Breast epithelium (tissue), 4 donors: ENCODE results near the gene TMEM131. TPM values are rescaled to one million over a fixed set of nuclear protein-coding genes. Genes with fewer than 3 reads are reported as not detected.

Experiments
- DNase-seq, 2 donors: peaks; one replicate each; pipeline ENCODE4 v3.0.0-alpha.2; 2019; ENCODE audit warnings: low spot score in 2 of 2
- H3K27ac ChIP-seq, 2 donors: fragments of 200-600 bp; sonication (generic) in 1 of 2; one replicate each; pipeline ENCODE4 v1.5.1; 2016 to 2019; ENCODE audit warnings: mild to moderate bottlenecking in 1 of 2
- H3K27me3 ChIP-seq, 2 donors: fragments of 200-600 bp; sonication (generic) in 1 of 2; one replicate each; pipeline versions ENCODE4 v1.5.1 to v1.6.0; 2017 to 2019; ENCODE audit warnings: control low read depth in 1 of 2, mild to moderate bottlenecking in 1 of 2
- H3K36me3 ChIP-seq: fragments of 200-600 bp; one replicate; pipeline ENCODE4 v1.5.1; 2019
- H3K4me1 ChIP-seq, 2 donors: fragments of 200-600 bp; sonication (generic); one replicate each; pipeline ENCODE4 v1.5.1; 2016 to 2019; ENCODE audit warnings: control low read depth in 1 of 2
- H3K4me3 ChIP-seq, 3 donors: fragments of 200-600 bp; sonication (generic); 1 replicate in 2 of 3; 2 replicates in 1 of 3; pipeline ENCODE4 v1.5.1; 2016 to 2019; ENCODE audit warnings: mild to moderate bottlenecking in 3 of 3, moderate library complexity in 2 of 3
- H3K9me3 ChIP-seq, 2 donors: fragments of 200-600 bp; sonication (generic) in 1 of 2; one replicate each; pipeline ENCODE4 v1.5.1; 2016 to 2019; ENCODE audit warnings: control low read depth in 1 of 2
- CTCF ChIP-seq, 3 donors: fragments of 450-650 bp; IDR thresholded peaks; one replicate each; pipeline ENCODE4 v1.5.1; 2016 to 2017; ENCODE audit warnings: antibody characterized with exemption in 3 of 3, mild to moderate bottlenecking in 3 of 3, moderate library complexity in 3 of 3
- POLR2A ChIP-seq: fragments of 450-650 bp; IDR thresholded peaks from one replicate; pipeline ENCODE4 v1.6.1; 2016; ENCODE audit warnings: antibody characterized with exemption, mild to moderate bottlenecking, moderate library complexity
- POLR2AphosphoS5 ChIP-seq, 3 donors: sonication (generic); formaldehyde crosslinking; IDR thresholded peaks; one replicate each; pipeline ENCODE4 v1.6.1; 2017; ENCODE audit warnings: antibody characterized with exemption in 3 of 3
- intact Hi-C: fragments of 100-400 bp; cut with DNase I; formaldehyde crosslinking; loops from one replicate; pipeline ENCODE4 v1.15.1; 2023; ENCODE audit warnings: low total_unique reads
- total RNA-seq, 3 donors: library from RNA; depleted of rRNA; stranded (reverse); fragments of >200 nt; gene quantifications; one replicate each; pipeline ENCODE4 v1.1.0, GENCODE V29; 2016

The TMEM131 gene
- total RNA-seq, 3 donors from 2014 or later, result 30.6 to 47.4 (median 41.3) TPM

GRCh38 chr2:97723156-97724072 is 272.3 kb downstream of the TMEM131 start:
- intact Hi-C loops, result no loop called here
- no peaks in the 10 kb centered on the region for H3K4me1 ChIP-seq
- TF ChIP-seq CTCF (IDR thresholded peaks at IDR 0.05) (no peak), POLR2A (no peak), POLR2AphosphoS5 (IDR thresholded peaks at IDR 0.05) (no peak)
- H3K27ac ChIP-seq, result no peak overlapping the region
- no peaks in the 10 kb centered on the region for H3K36me3 ChIP-seq
- no peak overlapping the region for H3K4me3 ChIP-seq
- H3K9me3 ChIP-seq, result peaks cover 0 to 2% of the 10 kb centered on the region in 2 donors
- peaks cover 0 to 4% of the 10 kb centered on the region in 2 donors for H3K27me3 ChIP-seq
- no peak for DNase-seq

- no peak for TF ChIP-seq POLR2AphosphoS5 (IDR thresholded peaks at IDR 0.05)
- TF ChIP-seq POLR2A, result no peak
- no peak for TF ChIP-seq CTCF (IDR thresholded peaks at IDR 0.05)
- intact Hi-C loops, result no loop called here
- Histone ChIP-seq H3K36me3 (no peaks in the 10 kb centered on the region), H3K27ac (no peak overlapping the region), H3K4me1 (no peaks in the 10 kb centered on the region), H3K9me3 (peaks cover 0 to 2% of the 10 kb centered on the region in 2 donors), H3K27me3 (peaks cover 0 to 4% of the 10 kb centered on the region in 2 donors), H3K4me3 (no peak overlapping the region)
- no peak for DNase-seq
Observed at GRCh38 chr2:97722227-97722626, 273.5 kb downstream of the TMEM131 start.

- peaks cover 0 to 4% of the 10 kb centered on the region in 2 donors for H3K27me3 ChIP-seq
- no peaks in the 10 kb centered on the region for H3K36me3 ChIP-seq
- no peak overlapping the region for H3K27ac ChIP-seq
- H3K4me3 ChIP-seq, result no peak overlapping the region
- TF ChIP-seq CTCF (IDR thresholded peaks at IDR 0.05), result no peak
- no peak for TF ChIP-seq POLR2A
- no peak for TF ChIP-seq POLR2AphosphoS5 (IDR thresholded peaks at IDR 0.05)
- H3K4me1 ChIP-seq, result no peaks in the 10 kb centered on the region
- intact Hi-C loops, result no loop called here
- H3K9me3 ChIP-seq, result peaks cover 0 to 2% of the 10 kb centered on the region in 2 donors
- DNase-seq, result no peak
Observed at GRCh38 chr2:97720746-97721145, 275.0 kb downstream of the TMEM131 start.

- no peaks in the 10 kb centered on the region for H3K4me1 ChIP-seq
- TF ChIP-seq CTCF (IDR thresholded peaks at IDR 0.05) (no peak), POLR2AphosphoS5 (IDR thresholded peaks at IDR 0.05) (no peak)
- H3K9me3 ChIP-seq, result peaks cover 0 to 2% of the 10 kb centered on the region in 2 donors
- no peak overlapping the region for H3K4me3 ChIP-seq
- H3K36me3 ChIP-seq, result no peaks in the 10 kb centered on the region
- no peak for DNase-seq
- H3K27me3 ChIP-seq, result peaks cover 0 to 4% of the 10 kb centered on the region in 2 donors
- intact Hi-C loops, result no loop called here
- H3K27ac ChIP-seq, result no peak overlapping the region
Observed at GRCh38 chr2:97719362-97720155, 276.2 kb downstream of the TMEM131 start.

GRCh38 chr2:97718942-97719341 is 276.8 kb downstream of the TMEM131 start:
- TF ChIP-seq POLR2AphosphoS5 (IDR thresholded peaks at IDR 0.05) (no peak), POLR2A (no peak), CTCF (IDR thresholded peaks at IDR 0.05) (no peak)
- H3K9me3 ChIP-seq, result no peaks in the 10 kb centered on the region
- H3K27me3 ChIP-seq, result peaks cover 0 to under 1% of the 10 kb centered on the region in 2 donors
- intact Hi-C loops, result no loop called here
- H3K4me1 ChIP-seq, result no peaks in the 10 kb centered on the region
- DNase-seq, result no peak
- H3K27ac ChIP-seq, result no peak overlapping the region
- no peak overlapping the region for H3K4me3 ChIP-seq
- no peaks in the 10 kb centered on the region for H3K36me3 ChIP-seq
